ENCODE data around the gene RAPGEF1. TPM values are rescaled to one million over a fixed set of nuclear protein-coding genes. Genes with fewer than 3 reads are reported as not detected.

RAPGEF1 gene
- total and polyA plus RNA-seq, 11 donors: 50.6 to 161 (median 115) TPM

DNA sequence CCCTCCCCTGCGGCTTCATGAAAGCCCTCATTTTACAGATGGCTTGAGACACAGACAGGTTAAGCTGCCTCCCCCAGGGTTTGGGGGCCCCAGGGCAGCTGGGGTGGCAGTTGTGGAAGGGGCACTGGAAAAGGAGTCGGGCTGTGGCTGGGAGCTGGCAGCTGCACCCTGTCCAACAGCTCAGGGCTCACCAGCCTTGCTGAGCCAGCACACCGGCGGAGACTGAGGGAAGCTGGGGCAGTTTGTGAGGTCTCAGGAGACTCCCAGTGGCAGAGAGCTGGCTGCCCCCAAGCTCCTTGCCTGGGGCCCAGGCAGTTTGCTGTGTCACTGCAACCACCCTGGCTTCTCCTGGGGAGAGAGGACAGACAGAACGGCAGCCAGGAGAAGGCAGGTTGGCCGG is 34.8 kb upstream of the RAPGEF1 start:
- intact Hi-C loops (cut with DNase I): no loop called here

GRCh38 chr9:131773911-131774379 is 34.1 kb upstream of the RAPGEF1 start:
- peak in 3 of 5 donors; percentile 38 to 60 (median 56) for DNase-seq
- peak in 3 of 4 donors; percentile 60 to 70 (median 61) for ATAC-seq
- 15 to 26% (median 19%) methylated on average over 5 to 6 of the region's 6 CpGs for WGBS, 4 donors
- H3K4me3 ChIP-seq: no peak overlapping the region
- intact Hi-C loops (cut with DNase I): no loop called here
- TF ChIP-seq CTCF (IDR thresholded peaks at IDR 0.05) (no peak), POLR2A (IDR thresholded peaks at IDR 0.05) (no peak)
- H3K9me3 ChIP-seq: no peaks in the 10 kb centered on the region
- H3K27ac ChIP-seq: no peak overlapping the region
- peaks cover 0 to 27% (median 0%) of the 10 kb centered on the region in 9 donors for H3K27me3 ChIP-seq
- no peaks in the 10 kb centered on the region for H3K36me3 ChIP-seq
- no peaks in the 10 kb centered on the region for H3K4me1 ChIP-seq

More for the DNA sequence above, 34.8 kb upstream of the RAPGEF1 start:
- Histone ChIP-seq H3K4me3 (no peak overlapping the region), H3K27ac (no peak overlapping the region), H3K9me3 (no peaks in the 10 kb centered on the region), H3K27me3 (peaks cover 0 to 27% (median 0%) of the 10 kb centered on the region in 9 donors), H3K4me1 (no peaks in the 10 kb centered on the region), H3K36me3 (no peaks in the 10 kb centered on the region)
- ATAC-seq (no peak), DNase-seq (no peak)
- no peak for TF ChIP-seq CTCF (IDR thresholded peaks at IDR 0.05)
- 84 to 89% (median 86%) methylated on average over 2 to 6 of the region's 6 CpGs for WGBS, 4 donors

DNA sequence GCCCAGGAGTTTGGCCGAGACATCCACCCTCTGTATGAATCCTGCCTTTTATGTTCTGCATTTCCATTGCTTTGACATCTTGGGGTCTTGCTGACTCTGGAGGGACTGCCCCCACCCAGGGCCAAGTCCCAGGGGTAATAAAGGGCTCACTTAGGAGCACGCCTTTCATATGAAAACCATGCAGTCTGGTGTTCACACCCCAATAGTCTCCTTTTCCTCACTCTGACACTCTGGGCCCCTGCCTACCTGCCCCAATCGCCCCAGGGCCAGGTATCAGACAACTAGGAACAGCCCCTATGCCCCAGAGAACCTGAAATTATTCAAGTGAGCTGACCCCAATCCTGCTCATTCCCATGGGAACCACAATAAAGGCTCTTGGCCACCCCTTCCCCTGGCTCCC is 33.1 kb upstream of the RAPGEF1 start:
- ATAC-seq: no peak
- 65 to 75% (median 73%) methylated on average over 3 of the region's 3 CpGs for whole genome bisulfite sequencing, 4 donors
- H3K36me3 ChIP-seq: no peaks in the 10 kb centered on the region
- peaks cover 0 to 27% (median 0%) of the 10 kb centered on the region in 9 donors for H3K27me3 ChIP-seq
- no peaks in the 10 kb centered on the region for H3K9me3 ChIP-seq
- no peak for TF ChIP-seq POLR2A (IDR thresholded peaks at IDR 0.05)
- no peak for TF ChIP-seq CTCF (IDR thresholded peaks at IDR 0.05)
- H3K27ac ChIP-seq: no peak overlapping the region
- no peak for DNase-seq
- H3K4me1 ChIP-seq: no peaks in the 10 kb centered on the region
- H3K4me3 ChIP-seq: no peak overlapping the region
- intact Hi-C loops (cut with DNase I): no loop called here

DNA sequence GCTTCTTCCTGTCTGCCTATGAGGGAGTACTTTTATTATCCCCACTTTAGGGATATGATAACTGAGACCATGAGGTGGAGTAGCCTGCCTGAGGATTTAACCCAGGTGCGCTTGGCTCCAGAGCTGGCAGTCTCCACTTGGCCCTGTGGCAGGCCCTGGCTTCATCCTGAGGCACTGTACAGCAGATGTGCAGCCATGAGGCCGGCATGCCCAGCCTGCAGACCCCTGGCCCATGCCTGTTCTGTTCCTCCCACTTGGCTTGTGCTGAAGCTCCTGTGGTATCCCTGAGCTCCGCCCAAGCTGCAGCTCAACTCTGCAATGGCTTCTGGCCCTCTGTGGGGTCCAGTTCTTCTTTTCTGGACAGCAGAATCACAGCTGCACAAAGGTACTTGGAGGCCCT is 31.8 kb upstream of the RAPGEF1 start:
- peaks cover 0 to 27% (median 0%) of the 10 kb centered on the region in 9 donors for H3K27me3 ChIP-seq
- H3K9me3 ChIP-seq: no peaks in the 10 kb centered on the region
- ATAC-seq (no peak), DNase-seq (no peak)
- TF ChIP-seq CTCF (IDR thresholded peaks at IDR 0.05) (no peak), POLR2A (IDR thresholded peaks at IDR 0.05) (no peak)
- WGBS, 4 donors: 72 to 84% (median 75%) methylated on average over 2 to 3 of the region's 3 CpGs
- intact Hi-C loops (cut with DNase I): no loop called here
- no peaks in the 10 kb centered on the region for H3K36me3 ChIP-seq
- H3K27ac ChIP-seq: no peak overlapping the region
- no peaks in the 10 kb centered on the region for H3K4me1 ChIP-seq
- no peak overlapping the region for H3K4me3 ChIP-seq
